NCI-H748 (cell line): ENCODE measurements around the gene SDR42E1.
A peak's percentile ranks its signal among the peaks of the same experiment; 100 is the strongest.

Experiments used
- DNase-seq: peaks from one replicate; lab custom pipeline; 2025; ENCODE audit not compliant: unreplicated experiment; lab: John Stamatoyannopoulos, UW

SDR42E1 gene

GRCh38 chr16:81940781-81941560 is 70.3 kb downstream of the SDR42E1 start:
- peak; percentile 19 for DNase-seq

- DNase-seq, result no peak
Observed at GRCh38 chr16:81939164-81940056, 71.9 kb downstream of the SDR42E1 start.
